GM18519 (cell line): ENCODE measurements around the gene INTS4.
"Not testable (repeated sequence)": the region's sequence is repeated elsewhere in the genome, so short reads cannot be mapped to it uniquely, and the experiment has no call there.

ENCODE experiments used
- ATAC-seq: cut with Tn5 transposase; IDR thresholded peaks from one replicate; pipeline ENCODE4 v1.9.1; 2021; ENCODE audit warnings: mild to moderate bottlenecking, moderate library complexity; ENCODE audit not compliant: unreplicated experiment, low FRiP score

INTS4 gene

GRCh38 chr11:77884829-77885190 lies 109.7 kb downstream of the INTS4 start:
- ATAC-seq = no peak

GRCh38 chr11:77884186-77884828 lies 110.2 kb downstream of the INTS4 start:
- no peak for ATAC-seq

GRCh38 chr11:77883775-77884174 lies 110.7 kb downstream of the INTS4 start:
- ATAC-seq = no peak

GRCh38 chr11:77882396-77882795 lies 112.1 kb downstream of the INTS4 start:
- ATAC-seq = no peak

- ATAC-seq = no peak
These were observed 115.2 kb downstream of the INTS4 start for GRCh38 chr11:77879218-77879617.

- ATAC-seq = not testable (repeated sequence)
These were observed 116.2 kb downstream of the INTS4 start for GRCh38 chr11:77878247-77878646.

GRCh38 chr11:77876045-77876444 lies 118.4 kb downstream of the INTS4 start:
- no peak for ATAC-seq

- ATAC-seq = no peak
These were observed 120.3 kb downstream of the INTS4 start for GRCh38 chr11:77874206-77874605.

- no peak for ATAC-seq
These were observed 121.1 kb downstream of the INTS4 start for GRCh38 chr11:77873345-77873744.

- ATAC-seq = no peak
These were observed 122.6 kb downstream of the INTS4 start for GRCh38 chr11:77871855-77872254.

GRCh38 chr11:77868744-77869143 lies 125.7 kb downstream of the INTS4 start:
- ATAC-seq = no peak

- no peak for ATAC-seq
These were observed 128.1 kb downstream of the INTS4 start for GRCh38 chr11:77866336-77866735.

- no peak for ATAC-seq
These were observed 128.7 kb downstream of the INTS4 start for GRCh38 chr11:77865805-77866204.

GRCh38 chr11:77861444-77861843 lies 133.0 kb downstream of the INTS4 start:
- not testable (repeated sequence) for ATAC-seq

- not testable (repeated sequence) for ATAC-seq
These were observed 136.5 kb downstream of the INTS4 start for GRCh38 chr11:77857906-77858457.

- no peak for ATAC-seq
These were observed 139.6 kb downstream of the INTS4 start for GRCh38 chr11:77854838-77855237.

GRCh38 chr11:77851503-77851902 lies 143.0 kb downstream of the INTS4 start:
- ATAC-seq = no peak

- not testable (repeated sequence) for ATAC-seq
These were observed 150.8 kb downstream of the INTS4 start for GRCh38 chr11:77843700-77844099.

GRCh38 chr11:77842441-77843121 lies 151.9 kb downstream of the INTS4 start:
- no peak for ATAC-seq

GRCh38 chr11:77833302-77833701 lies 161.2 kb downstream of the INTS4 start:
- ATAC-seq = no peak

- no peak for ATAC-seq
These were observed 165.5 kb downstream of the INTS4 start for GRCh38 chr11:77828926-77829325.
